GM21825 (cell line): Measurements from ENCODE around the gene TMEM54.
"Not testable (repeated sequence)": the region's sequence is repeated elsewhere in the genome, so short reads cannot be mapped to it uniquely, and the experiment has no call there.

Experiments
- ATAC-seq: cut with Tn5 transposase; IDR thresholded peaks from one replicate; pipeline ENCODE4 v1.9.1; 2021; ENCODE audit warnings: mild to moderate bottlenecking, moderate library complexity; ENCODE audit not compliant: unreplicated experiment

Gene TMEM54

GRCh38 chr1:32919811-32920733 is 18.9 kb upstream of the TMEM54 start:
- no peak for ATAC-seq

- ATAC-seq: no peak
Measured at GRCh38 chr1:32918179-32918578, 17.0 kb upstream of the TMEM54 start.

DNA sequence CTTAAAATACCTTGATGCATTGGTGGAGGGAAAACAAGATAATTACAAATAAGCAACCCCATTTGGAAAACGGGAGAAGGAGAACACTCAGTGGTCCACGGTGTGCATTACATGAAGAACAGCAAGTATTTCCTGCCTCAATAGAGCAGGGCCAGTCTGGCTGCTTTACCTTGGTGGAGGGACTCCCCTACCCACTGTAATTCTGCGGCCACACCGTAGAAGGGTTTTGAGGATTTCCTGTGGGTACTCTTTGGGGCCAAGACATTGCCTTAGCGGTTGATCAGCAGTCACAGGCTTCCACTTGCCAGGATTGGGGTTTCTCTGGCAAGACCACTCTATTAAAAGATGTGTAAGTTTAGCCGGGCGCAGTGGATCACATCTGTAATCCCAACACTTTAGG is 16.3 kb upstream of the TMEM54 start:
- no peak for ATAC-seq

DNA sequence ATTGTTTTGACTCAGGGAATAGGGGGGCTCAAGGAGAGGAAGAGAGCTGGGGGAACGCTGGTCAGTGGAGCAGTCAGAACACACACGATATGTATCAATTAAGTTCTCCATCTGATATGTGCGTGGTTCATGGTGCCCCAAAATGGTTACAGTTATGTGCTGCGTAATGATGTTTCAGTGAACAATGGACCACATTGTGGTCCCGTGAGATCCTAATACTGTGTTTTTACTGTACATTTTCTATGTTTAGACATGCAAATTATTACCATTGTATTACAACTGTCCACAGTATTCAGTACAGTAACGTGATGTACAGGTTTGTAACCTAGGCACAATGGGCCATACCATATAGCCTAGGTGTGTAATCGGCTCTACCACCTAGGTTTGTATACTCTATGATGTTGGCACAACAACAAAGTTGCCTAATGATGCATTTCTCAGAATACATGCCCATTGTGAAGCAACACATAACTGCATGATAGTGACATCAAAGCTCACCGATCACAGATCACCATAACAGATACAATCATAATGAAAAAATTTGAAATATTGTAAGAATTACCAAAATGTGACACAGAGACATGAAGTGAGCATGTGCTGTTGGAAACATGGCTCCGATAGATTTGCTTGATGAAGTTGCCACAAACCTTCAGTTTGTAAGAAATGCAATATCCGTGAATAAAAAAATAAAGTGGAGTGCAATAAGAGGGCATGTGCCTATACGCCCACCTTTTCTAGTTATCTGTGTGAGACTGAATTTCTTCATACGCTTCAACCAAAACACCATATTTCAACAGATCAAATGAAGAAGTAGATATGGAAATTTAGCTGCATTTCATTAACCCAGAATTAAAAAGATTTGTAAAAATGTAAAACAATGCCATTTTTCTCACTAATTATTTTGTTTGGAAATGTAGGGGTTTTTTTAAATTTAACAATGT is 14.8 kb upstream of the TMEM54 start:
- ATAC-seq: no peak

DNA sequence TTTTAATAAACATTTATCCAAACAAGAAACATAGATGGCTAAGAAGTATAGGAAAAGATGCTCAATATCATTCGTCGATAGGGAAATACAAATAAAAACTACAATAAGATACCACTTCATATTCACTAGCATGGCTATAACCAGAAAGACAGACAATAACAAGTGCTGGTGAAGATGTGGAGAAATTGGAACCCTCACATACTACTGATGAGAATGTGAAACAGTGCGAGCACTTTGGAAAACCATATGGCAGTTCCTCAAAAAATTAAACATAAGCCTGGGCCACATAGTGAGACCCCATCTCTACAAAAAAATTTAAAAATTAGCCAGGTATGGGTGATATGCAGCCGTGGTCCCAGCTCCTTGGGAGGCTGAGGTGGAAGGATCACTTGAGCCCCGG is 9.1 kb upstream of the TMEM54 start:
- ATAC-seq: no peak

- ATAC-seq: no peak
Measured at GRCh38 chr1:32907435-32907834, 6.2 kb upstream of the TMEM54 start.

DNA sequence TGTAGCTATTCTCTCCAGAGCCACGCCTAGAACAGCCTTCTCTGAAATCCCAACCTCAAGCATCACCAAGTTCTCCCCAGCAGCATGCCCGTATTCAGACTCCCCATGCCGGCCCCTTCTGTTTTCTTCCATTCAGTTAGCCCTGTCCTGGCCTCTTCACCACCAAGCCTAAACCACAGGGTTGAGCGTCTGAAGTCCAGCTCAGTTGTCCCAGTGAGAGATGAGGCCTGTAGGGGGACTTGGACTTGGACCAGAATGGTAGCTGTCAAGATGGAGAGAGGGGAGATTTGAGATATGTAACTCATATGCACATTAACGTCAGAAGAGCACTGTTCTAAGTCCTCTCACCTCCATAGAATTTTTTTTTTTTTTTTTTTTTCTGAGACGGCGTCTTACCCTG is 5.5 kb upstream of the TMEM54 start:
- ATAC-seq: no peak

- not testable (repeated sequence) for ATAC-seq
Measured at GRCh38 chr1:32905588-32905987, 4.4 kb upstream of the TMEM54 start.

GRCh38 chr1:32904797-32905196 is 3.6 kb upstream of the TMEM54 start:
- no peak for ATAC-seq

GRCh38 chr1:32903991-32904785 is 3.0 kb upstream of the TMEM54 start:
- ATAC-seq: no peak

- no peak for ATAC-seq
Measured at GRCh38 chr1:32902535-32902920, 1.3 kb upstream of the TMEM54 start.

DNA sequence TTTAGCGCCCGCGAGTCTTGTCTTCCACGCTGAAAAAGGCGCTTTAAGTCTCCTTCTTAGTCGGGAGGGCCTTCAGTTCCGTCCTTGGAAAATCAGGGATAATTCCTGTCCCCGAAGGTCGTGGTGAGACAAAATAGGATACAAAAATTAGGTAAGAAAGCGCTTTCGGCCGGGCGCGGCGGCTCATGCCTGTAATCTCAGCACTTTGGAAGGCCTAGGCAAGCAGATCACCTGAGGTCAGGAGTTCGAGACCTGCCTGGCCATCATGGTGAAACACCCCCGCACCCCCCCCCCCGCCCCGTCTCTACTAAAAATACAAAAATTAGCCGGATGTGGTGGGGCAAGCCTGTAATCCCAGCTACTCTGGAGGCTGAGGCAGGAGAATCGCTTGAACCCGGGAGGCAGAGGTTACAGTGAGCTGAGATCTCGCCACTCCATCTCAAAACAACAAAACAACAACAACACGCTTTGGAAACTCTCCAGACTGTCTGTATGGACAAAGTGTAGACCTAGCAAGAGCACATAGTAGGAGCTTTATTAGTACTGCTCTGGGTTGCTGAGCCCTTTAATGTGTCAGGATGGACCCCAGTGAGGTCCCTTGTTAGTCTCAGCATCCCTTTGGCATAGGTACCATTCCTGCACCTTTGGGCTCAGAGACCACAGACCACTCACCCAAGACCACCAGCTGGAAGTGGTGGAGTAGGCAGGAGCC is 790 bp upstream of the TMEM54 start:
- ATAC-seq: no peak

GRCh38 chr1:32900371-32900955 is 726 bp downstream of the TMEM54 start:
- no peak for ATAC-seq

GRCh38 chr1:32899586-32900296 is 1.4 kb downstream of the TMEM54 start:
- ATAC-seq: no peak

GRCh38 chr1:32898958-32899357 is 2.2 kb downstream of the TMEM54 start:
- no peak for ATAC-seq

DNA sequence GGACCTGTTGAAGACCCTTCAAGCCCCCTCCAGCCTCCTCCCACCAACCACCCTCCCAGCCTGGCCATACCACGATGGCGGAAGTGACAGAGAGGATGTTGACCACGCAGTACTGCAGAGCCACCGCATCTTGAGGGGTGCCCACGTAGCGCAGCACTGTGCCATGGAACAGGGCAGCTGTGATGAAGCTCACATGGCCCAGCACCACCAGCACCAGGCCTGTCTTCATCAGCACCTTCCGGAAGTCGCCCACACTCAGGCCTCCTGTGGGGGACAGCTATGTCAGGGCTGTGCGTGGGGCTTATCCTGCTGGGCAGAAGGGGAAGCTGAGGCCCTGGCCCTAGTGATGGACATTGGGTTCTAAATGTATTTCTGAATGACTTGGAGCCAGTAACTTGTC is 3.1 kb downstream of the TMEM54 start:
- ATAC-seq: no peak

- ATAC-seq: no peak
Measured at GRCh38 chr1:32897082-32898049, 3.8 kb downstream of the TMEM54 start.

GRCh38 chr1:32896451-32896850 is 4.7 kb downstream of the TMEM54 start:
- no peak for ATAC-seq
